Right lobe of liver (tissue), 4 donors: ENCODE results near the gene ASPHD1.
"Not testable (repeated sequence)": the region's sequence is repeated elsewhere in the genome, so short reads cannot be mapped to it uniquely, and the experiment has no call there.

Experiments used
- POLR2A ChIP-seq: fragments of 450-650 bp; IDR thresholded peaks from one replicate; pipeline ENCODE4 v1.6.1; 2017; ENCODE audit warnings: antibody characterized with exemption, mild to moderate bottlenecking
- TF ChIP-seq, protein P1 (sequence below), 4 donors: fragments of 200-600 bp in 3 of 4; fragments of 450-650 bp in 1 of 4; IDR thresholded peaks; one replicate each; pipeline versions ENCODE4 v1.5.1 to v1.8.0; 2016 to 2022; ENCODE audit warnings: antibody characterized with exemption in 4 of 4, mild to moderate bottlenecking in 2 of 4
- donor health status: DM: no; HTN: no; CAD: no.
- donor health status: DM: no; HTN: no; CAD: no.
- donor health status: DM: no; HTN: yes; CAD: no.

DNA sequence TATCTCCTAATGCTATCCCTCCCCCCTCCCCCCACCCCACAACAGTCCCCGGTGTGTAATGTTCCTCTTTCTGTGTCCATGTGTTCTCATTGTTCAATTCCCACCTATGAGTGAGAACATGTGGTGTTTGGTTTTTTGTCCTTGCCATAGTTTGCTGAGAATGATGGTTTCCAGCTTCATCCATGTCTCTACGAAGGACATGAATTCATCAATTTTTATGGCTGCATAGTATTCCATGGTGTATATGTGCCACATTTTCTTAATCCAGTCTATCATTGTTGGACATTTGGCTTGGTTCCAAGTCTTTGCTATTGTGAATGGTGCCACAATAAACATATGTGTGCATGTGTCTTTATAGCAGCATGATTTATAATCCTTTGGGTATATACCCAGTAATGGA lies 31.5 kb downstream of the ASPHD1 start:
- TF ChIP-seq, protein P1, sequence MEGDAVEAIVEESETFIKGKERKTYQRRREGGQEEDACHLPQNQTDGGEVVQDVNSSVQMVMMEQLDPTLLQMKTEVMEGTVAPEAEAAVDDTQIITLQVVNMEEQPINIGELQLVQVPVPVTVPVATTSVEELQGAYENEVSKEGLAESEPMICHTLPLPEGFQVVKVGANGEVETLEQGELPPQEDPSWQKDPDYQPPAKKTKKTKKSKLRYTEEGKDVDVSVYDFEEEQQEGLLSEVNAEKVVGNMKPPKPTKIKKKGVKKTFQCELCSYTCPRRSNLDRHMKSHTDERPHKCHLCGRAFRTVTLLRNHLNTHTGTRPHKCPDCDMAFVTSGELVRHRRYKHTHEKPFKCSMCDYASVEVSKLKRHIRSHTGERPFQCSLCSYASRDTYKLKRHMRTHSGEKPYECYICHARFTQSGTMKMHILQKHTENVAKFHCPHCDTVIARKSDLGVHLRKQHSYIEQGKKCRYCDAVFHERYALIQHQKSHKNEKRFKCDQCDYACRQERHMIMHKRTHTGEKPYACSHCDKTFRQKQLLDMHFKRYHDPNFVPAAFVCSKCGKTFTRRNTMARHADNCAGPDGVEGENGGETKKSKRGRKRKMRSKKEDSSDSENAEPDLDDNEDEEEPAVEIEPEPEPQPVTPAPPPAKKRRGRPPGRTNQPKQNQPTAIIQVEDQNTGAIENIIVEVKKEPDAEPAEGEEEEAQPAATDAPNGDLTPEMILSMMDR (IDR thresholded peaks at IDR 0.05), result not testable (repeated sequence)
- TF ChIP-seq POLR2A, result not testable (repeated sequence)
